H1 (cell line): ENCODE results near the gene MACROD2.

Experiments
- CHD2 ChIP-seq: IDR thresholded peaks from 2 replicates; pipeline ENCODE4 v1.6.1; 2012; ENCODE audit warnings: low read length, improper control_type of control experiment
- EZH2 ChIP-seq: fragments of 200-600 bp; sonication (generic); IDR thresholded peaks from 2 replicates; pipeline ENCODE4 v1.7.1; 2012; ENCODE audit warnings: low read depth, mild to moderate bottlenecking, moderate library complexity, low read length, inconsistent platforms; ENCODE audit not compliant: severe bottlenecking
- POLR2A ChIP-seq, 2 experiments: IDR thresholded peaks; 1 replicate in 1 of 2; 2 replicates in 1 of 2; pipeline ENCODE4 v1.6.1; 2011; ENCODE audit warnings: low read depth in 2 of 2, low read length in 2 of 2, mild to moderate bottlenecking in 2 of 2; ENCODE audit errors: control extremely low read depth in 1 of 2
- RNF2 ChIP-seq: fragments of 200-900, 300-1000 bp; sonication (generic); IDR thresholded peaks from 2 replicates; pipeline ENCODE4 v1.7.1; 2016; ENCODE audit warnings: borderline replicate concordance, low read depth, mild to moderate bottlenecking, antibody characterized with exemption, low read length; ENCODE audit not compliant: poor library complexity, severe bottlenecking; ENCODE audit errors: missing control alignments
- TAF1 ChIP-seq: IDR thresholded peaks from 2 replicates; pipeline ENCODE4 v1.6.1; 2011; ENCODE audit warnings: mild to moderate bottlenecking, low read depth, low read length
- ZNF274 ChIP-seq: IDR thresholded peaks from 2 replicates; pipeline ENCODE4 v1.7.0; 2012; ENCODE audit warnings: low read length, borderline replicate concordance; ENCODE audit errors: extremely low read depth
- TF ChIP-seq, protein P1 (sequence below), 3 experiments: IDR thresholded peaks; 1 replicate in 2 of 3; 2 replicates in 1 of 3; pipeline versions ENCODE4 v1.5.1 to v1.6.1; 2011; ENCODE audit warnings: low read length in 3 of 3, mild to moderate bottlenecking in 3 of 3, inconsistent platforms in 2 of 3, low read depth in 1 of 3, moderate library complexity in 1 of 3; ENCODE audit not compliant: insufficient read depth in 1 of 3; ENCODE audit errors: control extremely low read depth in 1 of 3
- TF ChIP-seq, protein P2 (sequence below): IDR thresholded peaks from 2 replicates; pipeline ENCODE4 v1.6.1; 2012; ENCODE audit warnings: low read length, inconsistent platforms
- TF ChIP-seq, protein P3 (sequence below): IDR thresholded peaks from 2 replicates; pipeline ENCODE4 v1.6.1; 2012; ENCODE audit warnings: inconsistent platforms

DNA sequence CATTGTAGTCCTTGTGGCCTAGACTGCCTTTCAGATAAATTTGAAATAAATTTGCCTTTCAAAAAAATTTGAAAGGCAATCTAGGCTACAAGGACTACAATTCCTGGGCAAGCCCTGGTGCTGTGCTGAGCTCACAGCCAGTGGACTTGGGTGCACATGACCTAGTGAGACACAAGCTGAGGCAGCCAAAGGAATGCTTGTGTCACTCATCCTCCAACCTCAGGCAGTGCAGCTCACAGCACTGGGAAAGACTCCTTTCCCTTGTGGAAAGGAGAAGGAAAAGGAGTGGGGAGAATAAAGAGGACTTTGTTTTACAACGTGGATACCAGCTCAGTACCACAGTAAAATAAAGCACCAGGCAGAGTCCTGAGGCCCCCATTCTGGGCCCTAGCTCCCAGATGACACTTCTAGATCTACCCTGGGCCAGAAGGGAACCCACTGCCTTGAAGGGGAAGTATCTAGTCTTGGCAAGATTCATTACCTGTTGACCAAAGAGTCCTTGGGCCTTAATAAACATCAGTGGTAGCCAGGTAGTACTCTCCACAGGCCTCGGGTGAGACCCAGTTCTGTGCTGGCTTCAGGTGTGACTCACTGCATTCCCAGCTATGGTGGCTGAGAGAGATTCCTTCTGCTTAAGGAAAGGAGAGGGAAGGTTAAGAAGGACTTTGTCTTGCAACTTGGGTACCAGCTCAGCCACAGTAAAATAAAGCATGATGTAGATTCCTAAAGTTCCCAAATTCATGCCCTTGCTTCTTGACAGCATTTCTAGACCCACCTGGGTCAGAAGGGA lies 1001.8 kb downstream of the MACROD2 start:
- TF ChIP-seq TAF1 (no peak), RNF2 (no peak), ZNF274 (no peak), EZH2 (no peak), POLR2A (IDR thresholded peaks at IDR 0.05; ENCODE audit: control extremely low read depth in 1 of 2, low read depth in 2 of 2, low read length in 2 of 2) (no peak), CHD2 (no peak)
- TF ChIP-seq, protein P1, sequence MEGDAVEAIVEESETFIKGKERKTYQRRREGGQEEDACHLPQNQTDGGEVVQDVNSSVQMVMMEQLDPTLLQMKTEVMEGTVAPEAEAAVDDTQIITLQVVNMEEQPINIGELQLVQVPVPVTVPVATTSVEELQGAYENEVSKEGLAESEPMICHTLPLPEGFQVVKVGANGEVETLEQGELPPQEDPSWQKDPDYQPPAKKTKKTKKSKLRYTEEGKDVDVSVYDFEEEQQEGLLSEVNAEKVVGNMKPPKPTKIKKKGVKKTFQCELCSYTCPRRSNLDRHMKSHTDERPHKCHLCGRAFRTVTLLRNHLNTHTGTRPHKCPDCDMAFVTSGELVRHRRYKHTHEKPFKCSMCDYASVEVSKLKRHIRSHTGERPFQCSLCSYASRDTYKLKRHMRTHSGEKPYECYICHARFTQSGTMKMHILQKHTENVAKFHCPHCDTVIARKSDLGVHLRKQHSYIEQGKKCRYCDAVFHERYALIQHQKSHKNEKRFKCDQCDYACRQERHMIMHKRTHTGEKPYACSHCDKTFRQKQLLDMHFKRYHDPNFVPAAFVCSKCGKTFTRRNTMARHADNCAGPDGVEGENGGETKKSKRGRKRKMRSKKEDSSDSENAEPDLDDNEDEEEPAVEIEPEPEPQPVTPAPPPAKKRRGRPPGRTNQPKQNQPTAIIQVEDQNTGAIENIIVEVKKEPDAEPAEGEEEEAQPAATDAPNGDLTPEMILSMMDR (IDR thresholded peaks at IDR 0.05; ENCODE audit: control extremely low read depth in 1 of 3, insufficient read depth in 1 of 3, low read depth in 1 of 3, low read length in 3 of 3): no peak
- TF ChIP-seq, protein P2, sequence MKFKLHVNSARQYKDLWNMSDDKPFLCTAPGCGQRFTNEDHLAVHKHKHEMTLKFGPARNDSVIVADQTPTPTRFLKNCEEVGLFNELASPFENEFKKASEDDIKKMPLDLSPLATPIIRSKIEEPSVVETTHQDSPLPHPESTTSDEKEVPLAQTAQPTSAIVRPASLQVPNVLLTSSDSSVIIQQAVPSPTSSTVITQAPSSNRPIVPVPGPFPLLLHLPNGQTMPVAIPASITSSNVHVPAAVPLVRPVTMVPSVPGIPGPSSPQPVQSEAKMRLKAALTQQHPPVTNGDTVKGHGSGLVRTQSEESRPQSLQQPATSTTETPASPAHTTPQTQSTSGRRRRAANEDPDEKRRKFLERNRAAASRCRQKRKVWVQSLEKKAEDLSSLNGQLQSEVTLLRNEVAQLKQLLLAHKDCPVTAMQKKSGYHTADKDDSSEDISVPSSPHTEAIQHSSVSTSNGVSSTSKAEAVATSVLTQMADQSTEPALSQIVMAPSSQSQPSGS: no peak
- TF ChIP-seq, protein P3, sequence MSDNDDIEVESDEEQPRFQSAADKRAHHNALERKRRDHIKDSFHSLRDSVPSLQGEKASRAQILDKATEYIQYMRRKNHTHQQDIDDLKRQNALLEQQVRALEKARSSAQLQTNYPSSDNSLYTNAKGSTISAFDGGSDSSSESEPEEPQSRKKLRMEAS: no peak
